NCI-H748 (cell line): ENCODE data around the gene GKN2.

Source experiments
- DNase-seq: peaks from one replicate; lab custom pipeline; 2025; ENCODE audit not compliant: unreplicated experiment; lab: John Stamatoyannopoulos, UW

GKN2 gene

GRCh38 chr2:68952887-68953521, at the start of gene GKN2:
TSS of gene GKN2 (minus strand) at chr2:68952893. CDS start at chr2:68952861, 32 bp downstream.
- no peak for DNase-seq

- DNase-seq: no peak
These were observed 49.2 kb upstream of the GKN2 start for GRCh38 chr2:69001879-69002278.

GRCh38 chr2:68997401-68997800, 44.7 kb upstream of the GKN2 start:
- DNase-seq: no peak

- DNase-seq: no peak
These were observed 43.2 kb upstream of the GKN2 start for GRCh38 chr2:68995916-68996315.

GRCh38 chr2:68994864-68995263, 42.2 kb upstream of the GKN2 start:
- DNase-seq: no peak

GRCh38 chr2:68993660-68994059, 41.0 kb upstream of the GKN2 start:
- peak; percentile 57 for DNase-seq

GRCh38 chr2:68992933-68993332, 40.2 kb upstream of the GKN2 start:
- no peak for DNase-seq

GRCh38 chr2:68992341-68992740, 39.6 kb upstream of the GKN2 start:
- no peak for DNase-seq

- DNase-seq: no peak
These were observed 36.3 kb upstream of the GKN2 start for GRCh38 chr2:68989035-68989434.

GRCh38 chr2:68987021-68987503, 34.4 kb upstream of the GKN2 start:
- no peak for DNase-seq

GRCh38 chr2:68980956-68981355, 28.3 kb upstream of the GKN2 start:
- no peak for DNase-seq

GRCh38 chr2:68978098-68978497, 25.4 kb upstream of the GKN2 start:
- no peak for DNase-seq

- DNase-seq: no peak
These were observed 24.8 kb upstream of the GKN2 start for GRCh38 chr2:68977453-68977852.

GRCh38 chr2:68975844-68976243, 23.2 kb upstream of the GKN2 start:
- no peak for DNase-seq

GRCh38 chr2:68974946-68975665, 22.4 kb upstream of the GKN2 start:
- DNase-seq: no peak

- no peak for DNase-seq
These were observed 21.6 kb upstream of the GKN2 start, which contains the start of gene GKN1 for GRCh38 chr2:68974251-68974650. TSS of gene GKN1 (plus strand) at chr2:68974636. CDS start at chr2:68974678, 42 bp downstream.

- no peak for DNase-seq
These were observed 19.0 kb upstream of the GKN2 start for GRCh38 chr2:68971591-68972231.

GRCh38 chr2:68970566-68971265, 18.0 kb upstream of the GKN2 start:
- no peak for DNase-seq

GRCh38 chr2:68969736-68970490, 17.2 kb upstream of the GKN2 start:
- DNase-seq: no peak

- DNase-seq: no peak
These were observed 15.5 kb upstream of the GKN2 start for GRCh38 chr2:68968221-68968620.

GRCh38 chr2:68964282-68964681, 11.6 kb upstream of the GKN2 start:
- no peak for DNase-seq
